GM11168 (cell line): Measurements from ENCODE around the gene AP2A2.

Source experiments
- in situ Hi-C: fragments of 300-500 bp; cut with MboI; formaldehyde crosslinking; loops from one replicate; pipeline ENCODE4 v1.12.0; 2022; ENCODE audit warnings: low sequenced_read_pairs; ENCODE audit not compliant: unreplicated experiment

The AP2A2 gene

GRCh38 chr11:898143-898511, 27.5 kb upstream of the AP2A2 start:
- in situ Hi-C loops, result no loop called here

DNA sequence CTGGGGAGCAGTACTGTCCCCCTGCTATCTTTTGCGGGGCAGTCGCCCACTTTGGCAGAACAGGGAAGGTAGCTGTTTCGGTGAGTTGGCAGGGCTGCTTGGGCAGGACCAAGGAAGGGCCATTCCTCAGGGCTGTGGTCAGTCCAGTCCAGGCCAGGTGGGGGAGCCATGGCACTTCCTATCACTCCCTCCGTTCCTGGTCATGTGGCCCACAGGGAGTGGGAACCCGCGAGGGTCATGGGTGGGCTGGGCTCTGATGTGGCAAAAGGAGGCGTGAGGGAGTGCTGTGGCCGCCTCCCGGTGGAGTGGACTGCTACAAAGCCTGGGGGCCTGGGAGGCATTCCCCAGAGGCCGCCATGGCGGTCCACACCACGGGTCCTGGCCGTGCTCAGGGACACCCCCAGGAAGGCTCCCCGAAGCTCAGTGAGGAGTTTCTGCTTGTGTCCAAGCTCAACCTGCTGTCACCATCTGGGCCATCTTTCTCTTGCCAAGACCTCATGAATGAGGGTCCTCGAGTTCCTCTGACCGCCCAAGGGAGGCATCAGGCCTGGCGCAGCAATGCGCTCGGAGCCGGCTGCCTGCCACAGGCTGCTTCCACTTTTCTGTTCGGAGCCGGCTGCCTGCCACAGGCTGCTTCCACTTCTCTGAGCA, 27.0 kb upstream of the AP2A2 start:
- in situ Hi-C loops, result no loop called here

DNA sequence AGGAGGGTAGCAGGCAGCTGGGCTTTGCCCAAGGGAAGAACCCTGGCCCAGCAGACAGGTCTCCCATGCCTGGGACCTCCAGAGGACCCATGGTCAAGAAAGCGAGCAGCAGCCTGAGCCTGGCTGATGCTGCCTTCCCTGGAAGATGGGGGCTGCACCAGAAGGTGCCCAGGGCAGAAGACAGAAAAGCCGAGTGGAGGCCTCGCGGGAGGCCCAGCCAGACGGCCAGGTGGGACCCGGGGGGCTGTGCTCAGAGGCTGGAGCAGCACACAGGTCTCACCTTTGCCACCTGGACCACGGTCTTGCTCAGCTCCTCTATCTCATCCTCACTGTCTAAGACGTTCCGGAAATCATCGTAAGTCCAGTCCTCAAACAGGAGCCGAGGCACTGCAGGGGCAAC, 25.9 kb upstream of the AP2A2 start:
- in situ Hi-C loops, result no loop called here

DNA sequence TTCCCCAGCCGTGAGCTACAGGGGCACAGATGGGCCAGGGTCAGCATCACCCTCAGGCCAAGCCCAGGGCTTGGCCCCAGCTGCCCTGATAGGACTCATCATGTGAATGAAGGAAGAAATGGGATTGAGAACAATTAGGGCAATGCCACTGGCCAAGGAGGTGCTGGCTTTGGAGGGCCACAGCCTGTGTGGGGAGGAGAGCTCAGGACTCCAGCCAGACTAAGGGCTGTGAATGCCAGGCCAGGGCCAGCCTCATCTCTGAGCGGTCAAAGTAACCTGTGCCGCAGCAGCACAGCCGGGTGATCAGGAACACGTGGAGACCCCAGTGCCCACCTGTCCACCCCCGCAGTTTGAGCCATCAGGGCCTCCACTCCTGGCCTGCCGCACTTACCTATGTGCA, 25.1 kb upstream of the AP2A2 start:
- in situ Hi-C loops, result no loop called here

- in situ Hi-C loops, result no loop called here
These were observed 24.1 kb upstream of the AP2A2 start for GRCh38 chr11:901452-902061.

- in situ Hi-C loops, result no loop called here
These were observed 21.3 kb upstream of the AP2A2 start for GRCh38 chr11:904380-904779.

GRCh38 chr11:905952-906351, 19.7 kb upstream of the AP2A2 start:
- in situ Hi-C loops, result no loop called here

- in situ Hi-C loops, result no loop called here
These were observed 18.0 kb upstream of the AP2A2 start for GRCh38 chr11:907668-908067.

DNA sequence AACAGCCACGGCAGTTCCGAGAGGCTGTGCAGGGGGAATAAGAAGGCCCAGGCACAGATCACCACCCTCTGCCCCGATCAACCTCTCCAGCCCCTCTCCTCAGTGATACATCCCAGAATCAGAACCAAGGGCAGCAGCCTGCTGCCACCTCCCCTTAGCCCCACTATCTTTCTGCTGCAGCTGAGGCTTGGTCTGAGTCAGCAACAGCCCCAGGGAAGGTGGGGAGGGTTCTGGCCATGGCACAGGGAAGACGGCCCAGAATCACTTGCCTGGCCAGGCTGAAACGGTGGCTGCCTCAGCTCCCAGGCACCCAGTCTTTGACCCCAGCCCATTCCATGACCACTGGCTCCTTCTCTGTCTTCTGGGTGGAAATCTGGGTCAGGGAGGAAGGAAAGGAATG, 17.4 kb upstream of the AP2A2 start:
- in situ Hi-C loops, result no loop called here

DNA sequence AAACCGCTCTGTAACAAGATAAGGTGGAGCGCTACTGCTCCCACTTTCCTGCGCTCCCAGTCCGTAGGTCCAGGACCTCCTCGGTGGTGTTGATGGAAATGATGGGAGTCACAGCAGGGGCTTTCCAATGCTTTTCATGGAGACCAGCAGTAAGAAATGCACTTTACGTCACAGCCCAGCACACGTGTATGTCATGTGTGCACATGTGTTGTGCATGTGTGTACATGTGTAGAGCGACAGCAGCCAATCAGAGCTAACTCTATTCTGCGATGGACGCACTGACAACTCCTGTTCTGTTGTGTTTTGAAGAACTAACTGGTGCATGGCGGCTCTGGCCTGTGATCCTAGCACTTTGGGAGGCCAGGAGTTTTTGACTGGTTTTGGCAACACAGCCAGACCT, 16.3 kb upstream of the AP2A2 start:
- in situ Hi-C loops, result no loop called here

GRCh38 chr11:910044-910588, 15.6 kb upstream of the AP2A2 start:
- in situ Hi-C loops, result no loop called here

DNA sequence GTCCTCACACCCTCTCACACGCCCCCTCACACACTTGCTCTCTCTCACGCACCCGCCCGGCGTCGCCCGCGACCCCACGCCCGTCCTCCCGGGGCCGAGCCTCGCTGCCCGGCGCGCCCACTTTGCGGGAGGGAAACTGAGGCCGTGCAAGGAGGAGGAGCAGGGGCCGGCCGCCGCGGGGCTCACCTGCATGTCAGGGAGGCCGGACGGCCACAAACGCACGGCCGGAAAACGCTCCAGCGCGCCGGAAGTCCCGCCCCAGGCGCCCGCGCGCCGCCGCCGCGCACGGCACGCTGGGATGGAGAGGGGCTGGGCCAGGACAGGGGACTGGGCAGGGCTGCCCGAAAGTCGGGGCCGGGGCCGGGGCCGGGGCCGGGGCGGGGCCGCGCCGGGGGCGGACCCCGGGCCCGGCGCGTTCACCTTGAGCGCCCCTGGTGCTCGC, 15.1 kb upstream of the AP2A2 start, which contains the start of gene CHID1:
Gene CHID1 (minus strand): TSS at position 222 of the 442 bp plus-strand sequence. CDS start 5,994 bp downstream, outside the sequence.
- in situ Hi-C loops, result no loop called here

GRCh38 chr11:911031-911889, 14.4 kb upstream of the AP2A2 start:
- in situ Hi-C loops, result no loop called here

GRCh38 chr11:911890-912219, 13.8 kb upstream of the AP2A2 start:
- in situ Hi-C loops, result no loop called here

GRCh38 chr11:912266-912665, 13.4 kb upstream of the AP2A2 start:
- in situ Hi-C loops, result no loop called here

DNA sequence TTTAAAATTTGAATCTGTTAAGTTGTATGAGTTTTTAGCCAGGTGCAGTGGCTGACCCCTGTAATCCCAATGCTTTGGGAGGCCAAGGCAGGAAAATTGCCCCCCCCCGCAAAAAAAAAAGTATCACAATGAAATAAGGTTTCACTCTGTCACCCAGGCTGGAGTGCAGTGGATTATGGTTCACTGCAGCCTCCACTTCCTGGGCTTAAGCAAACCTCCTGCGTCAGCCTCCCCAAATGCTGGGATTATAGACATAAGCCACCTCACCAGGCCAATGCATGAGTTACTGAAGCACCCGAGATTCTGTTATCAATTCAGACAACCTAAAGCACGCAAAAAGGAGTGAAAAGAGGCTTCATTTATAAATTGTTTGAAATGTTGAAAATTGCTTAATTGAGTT, 12.6 kb upstream of the AP2A2 start:
- in situ Hi-C loops, result no loop called here

GRCh38 chr11:914204-914603, 11.5 kb upstream of the AP2A2 start:
- in situ Hi-C loops, result no loop called here

GRCh38 chr11:914747-915501, 10.7 kb upstream of the AP2A2 start:
- in situ Hi-C loops, result no loop called here

- in situ Hi-C loops, result no loop called here
These were observed 8.2 kb upstream of the AP2A2 start for GRCh38 chr11:917426-917825.

GRCh38 chr11:921921-922678, 3.6 kb upstream of the AP2A2 start:
- in situ Hi-C loops, result no loop called here
